ENCODE data around the gene CPA1. TPM values are rescaled to one million over a fixed set of nuclear protein-coding genes. Genes with fewer than 3 reads are reported as not detected.

CPA1 gene
- total and polyA plus RNA-seq, 2 of the 4 experiments (the other 2 are of a cell fraction): not detected

- TF ChIP-seq MXI1 (IDR thresholded peaks at IDR 0.05; ENCODE audit: borderline replicate concordance, low read depth, low read length): no peak
- Histone ChIP-seq H2AK5ac (ENCODE audit: low read depth, low read length) (no peak overlapping the region), H3K23ac (ENCODE audit: low read depth, low read length) (no peak overlapping the region), H4K20me1 (ENCODE audit: insufficient read depth, low read length) (no peaks in the 10 kb centered on the region), H2AFZ (replicated peaks; ENCODE audit: low read length, poor library complexity) (no peak overlapping the region), H2BK20ac (ENCODE audit: low read depth, low read length) (no peak overlapping the region), H3K56ac (ENCODE audit: extremely low read depth, insufficient read depth, low read length) (no peak overlapping the region), H4K5ac (ENCODE audit: low read depth, low read length) (no peak overlapping the region), H3K27ac (ENCODE audit: insufficient read depth, low read length) (no peak overlapping the region), H3K4me3 (ENCODE audit: insufficient read depth, low read depth, low read length) (no peak overlapping the region), H3K9ac (ENCODE audit: low read depth, low read length) (no peak overlapping the region), H2BK5ac (ENCODE audit: low read depth, low read length, poor library complexity, severe bottlenecking) (no peak overlapping the region), H2BK15ac (ENCODE audit: low read depth, low read length) (no peak overlapping the region), H4K91ac (ENCODE audit: insufficient read depth, low read depth, low read length) (no peak overlapping the region), H3K4ac (ENCODE audit: low read depth, low read length) (no peak overlapping the region), H3K27me3 (ENCODE audit: control insufficient read depth, insufficient read depth, low read length) (no peaks in the 10 kb centered on the region), H4K8ac (ENCODE audit: low read depth in 2 of 2, low read length in 2 of 2) (no peak overlapping the region), H2BK120ac (ENCODE audit: low read depth, low read length) (no peak overlapping the region), H3K36me3 (ENCODE audit: control insufficient read depth, insufficient read depth, low read length) (no peaks in the 10 kb centered on the region), H2AK9ac (replicated peaks; ENCODE audit: low read depth, low read length, poor library complexity) (no peak overlapping the region), H3K4me1 (ENCODE audit: control insufficient read depth, insufficient read depth, low read length) (peaks cover 10% of the 10 kb centered on the region), H3K14ac (replicated peaks; ENCODE audit: low read depth, low read length) (no peak overlapping the region), H3K18ac (ENCODE audit: low read depth, low read length) (no peak overlapping the region), H3K4me2 (ENCODE audit: low read depth, low read length) (no peak overlapping the region), H3K9me1 (ENCODE audit: insufficient read depth, low read length) (peaks cover 3% of the 10 kb centered on the region; the same call in 1 of the 2 replicates), H3K9me3 (ENCODE audit: control insufficient read depth, insufficient read depth, low read length) (no peaks in the 10 kb centered on the region), H3K79me1 (ENCODE audit: low read depth in 1 of 2, low read length in 2 of 2) (no peaks in the 10 kb centered on the region)
- DNase-seq: no peak
- BruUV-seq (replicated peaks): no TSS peak
- POLR2A ChIA-PET (ENCODE audit: unreplicated experiment): no interaction called here
- ATAC-seq (ENCODE audit: low read depth): no peak
- intact Hi-C loops (cut with micrococcal nuclease): no loop called here
- CTCF ChIA-PET: no interaction called here
- 100% methylated on average over 2 of the region's 2 CpGs; no CpG with 5 or more reads in 1 of the 2 experiments for WGBS, 2 experiments (ENCODE audit: extremely low coverage in 2 of 2, insufficient read length in 1 of 2)
- in situ Hi-C loops (cut with MboI; ENCODE audit: low sequenced_read_pairs): no loop called here
- dilution Hi-C loops (cut with HindIII; ENCODE audit: low sequenced_read_pairs, unreplicated experiment): no loop called here
These were observed 8.4 kb downstream of the CPA1 start for GRCh38 chr7:130388671-130389070.

Measured in IMR-90 (cell line).